ENCODE results near the gene PTPN2.

Gene PTPN2

DNA sequence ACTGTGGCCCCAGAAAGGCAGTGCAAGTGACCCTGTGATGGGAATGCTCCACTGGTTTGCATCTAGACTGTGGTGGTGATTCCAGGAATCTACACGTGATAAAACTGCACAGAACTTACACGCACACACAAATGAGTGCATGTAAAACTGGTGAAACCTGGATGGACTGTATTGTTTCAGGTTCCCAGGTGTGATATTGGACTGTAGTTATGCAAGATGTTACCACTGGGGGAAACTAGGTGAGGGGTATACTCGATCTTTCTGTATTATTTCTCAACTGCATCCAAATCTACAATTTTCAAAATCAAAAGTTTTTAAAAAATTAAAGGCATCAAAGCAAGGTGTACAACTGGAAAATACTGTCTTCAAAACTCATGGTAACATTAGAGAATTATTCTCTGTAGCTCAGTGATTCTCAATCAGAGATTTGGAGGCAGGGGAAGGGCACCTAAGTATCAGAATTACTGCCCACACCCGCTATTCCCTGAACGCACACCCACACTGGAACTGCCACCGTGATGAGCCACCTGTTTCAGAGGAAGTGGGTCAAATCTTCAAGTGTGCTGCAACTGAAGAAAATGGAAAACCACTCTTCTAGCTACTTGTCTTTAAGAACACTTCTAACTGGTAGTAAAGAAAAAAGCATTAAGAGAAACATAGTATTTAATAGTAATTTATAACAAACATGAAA is 26.7 kb downstream of the PTPN2 start:
- DNase-seq = no peak

DNA sequence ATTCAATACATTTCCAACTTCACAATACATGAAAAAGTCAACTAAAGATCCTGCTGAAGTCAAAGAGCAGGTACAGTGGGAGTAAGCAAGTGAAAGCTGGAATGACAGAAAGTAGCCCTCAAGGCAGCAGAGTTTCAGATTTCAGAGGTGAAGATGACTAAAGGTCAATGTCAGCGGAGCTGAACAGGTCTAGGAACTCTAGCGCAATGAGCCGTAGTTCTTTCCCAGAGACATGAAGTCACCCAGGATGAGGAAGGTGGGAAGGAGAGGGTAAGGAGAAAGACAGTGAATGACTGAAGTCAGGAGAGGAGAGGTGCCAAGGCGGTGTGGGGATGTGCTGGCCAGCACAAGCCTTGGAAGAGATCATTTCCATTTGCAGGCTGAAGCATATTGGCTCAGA is 28.1 kb downstream of the PTPN2 start:
- no peak for DNase-seq

DNA sequence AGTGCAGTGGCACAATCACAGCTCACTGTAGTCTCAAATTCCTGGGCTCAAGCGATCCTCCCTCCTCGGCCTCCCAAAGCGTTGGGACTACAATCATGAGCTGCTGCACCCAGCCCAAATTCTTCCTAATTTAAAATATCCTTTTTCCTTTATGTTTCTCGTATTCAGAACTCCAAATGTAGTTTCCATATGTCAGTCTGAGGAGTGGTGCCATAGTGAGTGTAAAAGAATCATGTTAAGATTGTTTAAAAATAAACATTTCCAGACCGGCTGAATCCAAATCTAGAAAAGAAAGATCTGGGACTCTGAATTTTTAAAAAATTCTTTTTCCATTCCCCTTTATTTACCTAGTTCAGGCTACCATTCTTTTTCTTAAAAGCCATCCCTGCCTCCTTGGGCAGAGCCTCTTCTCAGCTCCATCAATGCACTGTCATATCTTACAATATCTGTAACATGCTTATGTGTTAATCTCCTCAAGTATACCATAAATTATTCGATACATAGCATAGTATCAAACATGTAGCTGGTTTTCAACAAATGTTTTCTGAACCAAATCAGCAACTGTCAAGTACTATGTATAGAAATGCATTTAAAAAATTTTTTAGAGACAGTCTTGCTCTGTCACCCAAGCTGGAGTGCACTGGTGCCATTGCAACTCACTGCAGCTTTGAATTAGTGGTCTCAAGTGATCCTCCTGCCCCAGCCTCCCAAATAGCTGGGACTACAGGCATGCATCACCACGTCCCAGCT is 31.3 kb downstream of the PTPN2 start:
- DNase-seq = no peak

GRCh38 chr18:12851716-12852115 is 32.3 kb downstream of the PTPN2 start:
- no peak for DNase-seq

DNA sequence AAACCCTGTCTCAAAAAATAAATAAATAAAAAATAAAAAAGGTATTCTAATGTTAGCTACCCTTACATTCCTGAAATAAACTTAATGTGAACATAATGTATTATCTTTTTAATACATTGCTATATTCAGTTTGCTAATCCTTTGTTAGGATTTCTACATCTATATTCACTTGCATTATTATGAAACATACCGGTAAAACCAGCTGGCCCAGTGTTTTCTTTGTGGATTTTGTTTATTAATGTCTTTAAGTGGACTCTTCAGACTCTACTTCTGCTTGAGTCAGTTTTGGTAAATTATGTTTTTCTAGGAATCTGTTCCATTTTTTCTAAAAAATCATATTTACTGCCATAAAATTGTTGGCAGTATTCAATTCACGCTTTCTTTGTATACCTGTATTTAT is 34.5 kb downstream of the PTPN2 start:
- DNase-seq = no peak

DNA sequence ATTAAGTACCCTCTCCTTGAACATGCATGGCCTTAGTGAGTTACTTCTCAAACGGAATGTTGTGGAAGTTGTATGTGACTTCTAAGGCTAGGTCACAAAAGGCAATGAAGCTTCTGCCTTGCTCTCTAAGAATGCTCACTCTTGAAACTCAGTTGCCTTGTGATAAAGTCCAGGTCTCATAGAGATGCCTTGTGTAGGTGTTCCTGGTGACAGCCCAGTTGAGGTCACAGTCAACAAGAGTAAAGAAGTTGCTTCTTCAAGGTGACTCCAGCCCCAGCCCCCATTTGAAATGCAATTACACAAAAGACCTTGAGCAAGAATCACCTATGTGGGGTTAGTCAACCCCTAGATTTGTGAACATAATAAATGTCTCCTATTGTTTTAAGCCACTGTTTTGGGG is 35.6 kb downstream of the PTPN2 start:
- DNase-seq = no peak

DNA sequence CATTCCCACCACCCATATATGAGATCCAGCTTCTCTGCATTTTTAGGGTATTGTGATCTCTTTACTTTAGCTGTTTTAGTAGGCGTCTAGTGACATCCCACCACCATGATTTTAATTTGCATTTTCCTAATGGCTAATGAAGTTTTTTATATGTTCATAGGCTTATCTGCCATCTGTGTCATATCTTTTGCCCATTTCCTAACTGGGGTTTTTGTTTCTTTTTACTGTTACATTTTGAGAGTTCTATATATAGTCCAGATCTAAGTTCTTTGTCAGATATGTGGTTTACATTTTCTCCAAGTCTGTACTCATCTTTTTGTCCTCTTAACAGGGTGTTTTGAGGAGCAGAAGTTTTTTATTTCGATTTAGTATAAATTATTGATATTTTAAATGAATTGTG is 39.6 kb downstream of the PTPN2 start:
- no peak for DNase-seq

GRCh38 chr18:12843420-12844350 is 40.4 kb downstream of the PTPN2 start:
- no peak for DNase-seq

DNA sequence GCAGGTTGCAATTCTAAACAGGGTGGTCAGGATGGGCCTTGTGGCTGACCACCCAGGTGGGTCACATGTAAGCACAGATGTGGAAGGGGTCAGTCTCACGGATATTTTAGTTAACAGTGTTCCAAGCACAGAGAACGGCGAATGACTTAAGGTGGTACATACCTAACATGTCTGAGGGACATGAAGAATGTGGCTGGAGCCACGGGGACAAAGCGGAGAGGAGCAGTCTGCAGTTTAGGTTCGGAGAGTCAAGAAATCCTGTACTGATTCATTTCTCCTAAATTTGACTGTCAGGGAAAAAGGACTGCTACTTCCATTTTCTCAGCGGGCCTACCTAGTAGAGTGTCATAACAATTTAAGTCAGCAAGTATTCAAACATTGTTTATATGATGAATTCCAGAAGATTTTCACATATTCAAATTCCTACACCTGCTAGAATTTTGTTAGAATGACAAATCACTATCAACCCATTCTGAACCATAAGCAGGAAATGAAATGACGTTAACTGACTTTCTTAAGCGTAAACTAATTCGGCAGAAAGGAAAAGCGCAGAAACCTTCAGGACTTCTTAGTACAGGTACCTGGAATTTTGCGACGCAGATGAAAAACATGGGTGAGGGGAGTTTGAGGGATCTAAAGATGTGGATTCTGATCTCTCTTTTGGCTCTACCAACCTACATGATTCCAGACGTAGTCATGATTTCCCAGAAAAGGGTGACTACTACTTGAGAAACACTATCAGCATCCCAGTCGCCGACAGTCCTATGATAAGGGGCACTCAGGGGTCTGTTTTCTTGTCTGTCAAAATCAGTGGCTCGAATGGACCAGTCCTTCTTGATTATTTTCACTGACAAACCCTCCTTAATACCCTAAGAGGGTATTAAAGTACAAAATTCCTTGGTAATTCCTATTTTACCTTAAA is 41.3 kb downstream of the PTPN2 start:
- no peak for DNase-seq

- DNase-seq = no peak
Observed at GRCh38 chr18:12841070-12841469, 43.0 kb downstream of the PTPN2 start.

GRCh38 chr18:12840382-12840781 is 43.7 kb downstream of the PTPN2 start:
- DNase-seq = no peak

DNA sequence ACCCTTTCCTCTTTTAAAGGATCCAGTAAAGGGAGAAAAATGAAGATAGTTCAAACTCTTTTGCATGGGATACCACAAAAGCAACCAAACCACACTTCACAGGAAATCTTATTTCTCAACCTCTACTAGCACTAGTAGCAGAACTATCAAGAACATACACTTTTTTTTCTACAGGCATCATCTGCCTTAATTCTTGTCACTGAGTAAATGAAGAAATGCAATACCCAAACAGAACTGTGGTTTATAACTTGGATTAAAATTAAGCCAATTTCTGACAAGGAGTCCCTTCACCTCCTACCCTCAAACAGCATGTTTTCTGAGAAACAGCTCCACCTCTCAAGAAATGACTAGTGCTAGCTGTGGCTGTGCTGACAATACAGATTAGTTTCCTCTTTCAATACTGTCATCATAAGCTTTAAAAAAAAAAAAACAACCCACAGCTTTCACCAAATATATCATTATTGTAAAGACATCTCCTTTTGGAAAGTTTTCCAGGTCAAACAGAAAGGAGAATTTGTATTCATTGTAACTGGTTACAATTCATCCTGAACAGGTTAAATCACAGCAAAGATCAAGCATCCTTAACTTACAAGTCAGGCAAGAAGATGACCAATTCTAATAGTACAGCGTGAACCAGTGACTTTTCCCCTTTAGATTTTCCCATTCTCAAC is 44.4 kb downstream of the PTPN2 start:
- DNase-seq = no peak

- no peak for DNase-seq
Observed at GRCh38 chr18:12839057-12839525, 44.9 kb downstream of the PTPN2 start.

GRCh38 chr18:12838178-12838634 is 45.8 kb downstream of the PTPN2 start:
- DNase-seq = no peak

- DNase-seq = no peak
Observed at GRCh38 chr18:12837747-12838146, 46.3 kb downstream of the PTPN2 start.

DNA sequence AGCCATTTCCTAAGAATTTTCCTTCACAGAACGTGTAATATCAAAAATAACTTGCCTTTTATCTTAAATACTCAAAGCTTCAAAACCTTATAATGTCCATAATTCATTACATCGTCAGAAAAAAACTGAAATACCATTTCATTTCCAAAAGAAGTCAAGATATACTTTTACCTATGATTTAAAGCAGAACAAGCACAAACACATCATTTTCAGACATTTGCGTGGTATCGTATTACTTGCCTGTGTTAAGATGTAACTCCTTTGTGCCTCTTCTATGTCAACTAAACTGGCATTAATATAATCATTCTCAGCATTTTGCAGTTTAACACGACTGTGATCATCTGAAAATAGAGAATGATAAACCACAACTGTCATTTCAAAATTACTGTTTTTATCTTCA is 47.5 kb downstream of the PTPN2 start:
- no peak for DNase-seq

DNA sequence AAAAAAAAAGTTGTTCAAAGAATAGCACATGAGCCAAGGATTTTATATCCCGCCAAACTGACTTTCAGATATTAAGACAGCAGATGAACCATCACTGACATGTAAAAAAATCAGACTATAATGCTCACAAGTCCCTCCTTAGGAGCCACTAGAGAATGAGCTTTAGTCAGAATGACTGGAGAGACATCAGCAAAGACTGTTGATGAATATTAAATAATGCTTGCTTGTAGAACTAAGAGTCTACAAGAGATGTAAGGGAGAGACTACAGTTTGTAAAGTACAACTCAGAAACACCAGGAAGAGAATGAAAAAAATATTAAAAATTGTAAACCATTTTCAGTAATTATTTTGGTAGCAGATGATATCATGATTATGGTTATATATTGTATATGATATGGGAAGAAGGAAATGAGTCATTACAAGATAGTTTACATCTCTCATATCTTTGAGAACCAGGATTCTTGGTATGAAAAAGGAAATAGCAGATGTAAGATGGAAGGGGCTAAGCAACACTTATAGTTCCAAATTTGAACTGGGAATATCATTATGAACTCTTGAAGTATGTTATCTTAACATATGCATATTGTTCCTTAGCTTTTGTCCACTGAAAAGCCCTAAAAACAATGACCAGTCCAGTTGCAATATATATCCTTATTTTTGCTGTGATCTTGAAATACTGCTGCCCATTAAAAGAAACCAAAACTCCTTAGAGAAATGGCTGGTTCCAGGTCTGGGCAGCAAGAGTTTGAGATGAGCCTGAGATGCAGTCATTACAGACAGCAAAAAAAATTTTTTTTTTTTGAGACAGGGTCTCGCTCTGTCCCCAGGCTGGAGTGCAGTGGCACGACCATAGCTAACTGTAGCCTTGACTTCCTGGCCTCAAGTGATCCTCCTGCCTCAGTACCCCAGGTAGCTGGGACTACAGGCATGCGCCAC is 55.7 kb downstream of the PTPN2 start:
- no peak for DNase-seq

GRCh38 chr18:12827588-12827987 is 56.4 kb downstream of the PTPN2 start:
- DNase-seq = no peak

DNA sequence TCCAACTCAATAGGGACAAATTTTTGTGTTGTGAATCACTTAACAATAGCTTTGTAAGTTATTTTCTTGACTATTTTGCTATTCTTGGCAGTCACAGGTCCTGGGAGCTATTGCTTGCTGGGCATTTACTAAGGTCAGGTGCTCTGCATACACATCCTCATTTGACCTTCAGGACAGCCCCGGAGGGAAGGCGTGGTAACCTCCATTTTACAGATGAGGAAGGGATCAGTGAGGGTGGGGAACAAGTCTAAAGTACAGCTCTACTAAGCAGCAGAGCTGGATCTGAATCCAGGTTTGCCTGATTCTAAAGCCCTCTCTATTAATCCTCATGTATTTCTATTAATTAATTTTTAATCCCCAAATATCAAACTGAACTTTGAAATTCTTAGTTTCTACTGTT is 58.8 kb downstream of the PTPN2 start:
- DNase-seq = no peak

DNA sequence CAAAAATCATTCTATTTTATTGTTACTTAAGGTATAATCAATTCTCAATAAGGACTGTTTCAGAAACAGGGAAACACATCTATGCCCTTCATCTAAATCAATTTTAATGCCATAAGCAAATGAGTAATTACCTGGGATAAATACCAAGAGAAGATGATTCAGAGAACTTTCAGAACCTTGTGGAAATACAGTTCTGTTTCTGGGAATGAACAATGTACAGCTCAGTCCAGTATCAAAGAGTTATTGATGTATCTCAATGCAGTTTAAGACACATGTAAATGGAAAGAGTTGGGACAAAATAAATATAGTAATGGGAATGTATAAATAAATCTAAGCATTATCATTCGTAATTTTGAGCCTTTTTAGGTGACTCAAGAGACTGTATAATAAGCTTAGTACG is 60.1 kb downstream of the PTPN2 start:
- DNase-seq = no peak

DNA sequence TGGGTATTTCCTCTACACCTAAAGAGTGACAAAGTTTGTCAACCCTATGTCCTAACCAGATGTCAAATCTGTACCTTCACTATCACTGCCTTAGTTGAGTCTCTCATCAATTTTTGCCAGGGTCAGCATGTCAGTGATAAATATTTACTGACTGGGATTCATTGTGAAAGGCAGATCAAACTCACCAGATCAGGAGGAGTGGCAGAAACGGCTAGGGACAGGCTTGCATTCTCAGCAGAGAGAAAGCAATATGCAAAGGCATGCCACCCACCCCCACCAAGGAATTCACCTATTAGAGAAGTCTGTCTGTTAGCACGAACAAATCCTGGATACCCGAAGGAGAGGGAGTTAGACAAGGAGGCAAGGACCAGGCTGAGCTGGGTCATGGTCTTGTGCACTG is 62.6 kb downstream of the PTPN2 start:
- no peak for DNase-seq

Data from NCI-H526 treated with DMSO at 0.1 percent for 48 hours (cell line).